Muscle layer of duodenum (tissue), 2 donors: ENCODE results near the gene THADA.

Experiments used
- H3K27ac ChIP-seq: one replicate; pipeline ENCODE4 v1.7.0; 2013; ENCODE audit warnings: mild to moderate bottlenecking, low read length
- H3K27me3 ChIP-seq: one replicate; pipeline ENCODE4 v1.7.0; 2013; ENCODE audit warnings: low read depth, mild to moderate bottlenecking, control low read depth, low read length
- H3K36me3 ChIP-seq, 2 donors: one replicate each; pipeline ENCODE4 v1.7.0; 2013; ENCODE audit warnings: low read length in 2 of 2, control low read depth in 1 of 2, mild to moderate bottlenecking in 1 of 2; ENCODE audit not compliant: insufficient read depth in 2 of 2, control insufficient read depth in 1 of 2
- H3K4me1 ChIP-seq, 2 donors: one replicate each; pipeline ENCODE4 v1.7.0; 2013; ENCODE audit warnings: low read length in 2 of 2, mild to moderate bottlenecking in 2 of 2, control low read depth in 1 of 2, moderate library complexity in 1 of 2; ENCODE audit not compliant: insufficient read depth in 2 of 2, control insufficient read depth in 1 of 2
- H3K4me3 ChIP-seq, 2 donors: one replicate each; pipeline ENCODE4 v1.7.0; 2013; ENCODE audit warnings: low read length in 2 of 2, low read depth in 1 of 2, mild to moderate bottlenecking in 1 of 2
- H3K9me3 ChIP-seq, 2 donors: one replicate each; pipeline ENCODE4 v1.7.0; 2013; ENCODE audit warnings: low read length in 2 of 2, control low read depth in 1 of 2, mild to moderate bottlenecking in 1 of 2; ENCODE audit not compliant: control insufficient read depth in 1 of 2
- donor health status: healthy.

Gene THADA

DNA sequence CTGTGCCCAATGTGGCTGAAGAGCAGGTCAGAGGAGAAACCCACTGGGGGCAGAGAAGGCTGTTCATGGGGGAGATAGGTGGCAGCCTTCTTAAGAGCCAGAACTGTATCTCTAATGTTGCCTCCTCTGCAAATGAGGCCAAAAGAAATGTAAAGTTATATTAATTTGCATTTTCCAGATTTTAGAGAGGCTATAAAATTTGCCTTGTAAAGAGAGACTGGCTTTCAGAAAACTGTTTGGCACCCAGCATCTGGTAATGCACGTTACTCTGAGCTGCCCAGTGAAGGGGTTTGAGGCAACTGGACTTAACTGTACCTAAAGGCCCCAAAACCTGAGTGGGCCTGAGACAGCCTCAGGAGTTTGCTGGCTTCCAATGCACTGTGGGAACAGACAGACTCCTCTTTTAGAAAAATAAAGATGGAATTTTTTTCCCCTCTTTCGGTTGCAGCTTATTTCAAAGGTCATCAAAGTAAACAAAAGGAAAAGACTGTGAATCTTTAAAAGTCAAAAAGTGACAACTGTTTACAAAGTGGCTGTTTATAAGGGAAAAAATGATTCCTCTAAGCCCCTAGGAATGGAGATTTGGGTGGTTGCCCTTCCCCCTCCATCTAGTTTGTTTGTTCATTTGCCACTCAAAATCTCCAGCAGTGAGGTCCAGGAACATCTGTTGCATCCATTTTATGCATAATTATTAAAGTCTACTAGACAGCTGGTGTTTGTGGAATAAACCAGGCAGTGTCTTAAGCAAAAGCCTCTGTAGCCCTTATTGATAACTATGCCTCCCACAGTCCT lies 237.2 kb downstream of the THADA start:
- peak overlapping the region; percentile 42 for H3K27ac ChIP-seq
- no peaks in the 10 kb centered on the region for H3K27me3 ChIP-seq
- no peaks in the 10 kb centered on the region for H3K36me3 ChIP-seq
- H3K9me3 ChIP-seq, result no peaks in the 10 kb centered on the region
- H3K4me3 ChIP-seq, result no peak overlapping the region
- peaks cover 0 to 33% of the 10 kb centered on the region in 2 donors for H3K4me1 ChIP-seq

DNA sequence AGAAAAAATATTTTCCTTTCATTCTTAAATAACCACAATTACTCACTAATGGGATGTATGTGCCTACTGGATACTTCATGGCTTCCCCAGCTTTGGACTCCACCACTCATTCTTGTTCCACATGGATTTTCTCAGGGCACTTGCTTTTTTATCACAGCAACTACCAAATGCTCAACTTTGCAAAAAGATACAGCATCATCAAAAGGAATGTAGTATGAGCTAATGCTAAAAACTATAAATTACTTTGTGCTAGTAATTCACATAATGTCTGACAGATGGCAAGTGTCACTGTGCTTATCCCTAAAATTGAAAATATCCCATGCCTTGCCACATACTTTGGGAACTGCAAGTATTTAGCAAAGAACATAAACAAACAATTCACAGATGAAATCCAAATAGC lies 239.1 kb downstream of the THADA start:
- Histone ChIP-seq H3K27me3 (no peaks in the 10 kb centered on the region), H3K4me1 (peaks cover 0 to 33% of the 10 kb centered on the region in 2 donors), H3K36me3 (no peaks in the 10 kb centered on the region), H3K9me3 (no peaks in the 10 kb centered on the region), H3K27ac (no peak overlapping the region), H3K4me3 (no peak overlapping the region)

DNA sequence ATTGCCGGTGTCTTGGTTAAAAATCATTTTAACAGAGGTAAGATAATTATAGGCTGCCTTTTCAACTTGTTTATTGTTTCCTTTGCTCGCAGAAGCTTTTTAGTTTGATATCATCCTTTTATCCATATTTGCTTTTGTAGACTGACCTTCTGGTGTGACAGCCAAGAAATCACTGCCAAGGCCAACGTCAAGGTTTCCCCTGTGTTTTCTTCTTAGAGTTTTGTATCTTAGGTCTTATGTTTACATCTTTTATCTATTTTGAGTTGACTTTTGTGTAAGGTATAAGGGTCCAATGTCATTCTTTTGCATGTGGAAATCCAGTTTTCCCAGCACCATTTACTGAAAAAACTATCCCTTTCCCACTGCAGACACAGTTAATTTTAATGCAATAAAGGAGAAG lies 240.4 kb downstream of the THADA start:
- Histone ChIP-seq H3K27me3 (no peaks in the 10 kb centered on the region), H3K9me3 (no peaks in the 10 kb centered on the region), H3K4me3 (no peak overlapping the region), H3K27ac (no peak overlapping the region), H3K4me1 (peaks cover 0 to 39% of the 10 kb centered on the region in 2 donors), H3K36me3 (no peaks in the 10 kb centered on the region)

DNA sequence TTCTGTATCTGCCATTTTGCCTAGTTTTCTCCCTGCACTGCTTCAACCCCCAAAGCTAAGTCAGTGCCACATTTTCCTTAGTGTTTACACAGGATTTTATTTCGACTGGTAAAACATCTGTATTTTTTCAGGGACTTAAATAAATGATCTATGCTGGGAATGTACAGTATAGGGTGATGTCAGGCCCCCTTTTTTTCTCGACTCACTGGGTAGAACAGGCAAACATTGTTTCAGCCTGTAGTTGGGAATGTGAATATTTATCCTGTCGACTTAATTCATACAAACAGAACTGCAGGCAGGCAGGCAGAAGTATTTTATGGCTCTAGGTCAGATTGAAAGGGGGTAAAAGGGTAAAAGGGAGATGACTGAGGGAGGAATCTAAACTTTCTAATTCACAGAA lies 245.9 kb downstream of the THADA start:
- Histone ChIP-seq H3K4me3 (no peak overlapping the region), H3K36me3 (no peaks in the 10 kb centered on the region), H3K27ac (peak overlapping the region; percentile 72), H3K4me1 (peaks cover 15 to 42% of the 10 kb centered on the region in 2 donors), H3K9me3 (no peaks in the 10 kb centered on the region), H3K27me3 (no peaks in the 10 kb centered on the region)

DNA sequence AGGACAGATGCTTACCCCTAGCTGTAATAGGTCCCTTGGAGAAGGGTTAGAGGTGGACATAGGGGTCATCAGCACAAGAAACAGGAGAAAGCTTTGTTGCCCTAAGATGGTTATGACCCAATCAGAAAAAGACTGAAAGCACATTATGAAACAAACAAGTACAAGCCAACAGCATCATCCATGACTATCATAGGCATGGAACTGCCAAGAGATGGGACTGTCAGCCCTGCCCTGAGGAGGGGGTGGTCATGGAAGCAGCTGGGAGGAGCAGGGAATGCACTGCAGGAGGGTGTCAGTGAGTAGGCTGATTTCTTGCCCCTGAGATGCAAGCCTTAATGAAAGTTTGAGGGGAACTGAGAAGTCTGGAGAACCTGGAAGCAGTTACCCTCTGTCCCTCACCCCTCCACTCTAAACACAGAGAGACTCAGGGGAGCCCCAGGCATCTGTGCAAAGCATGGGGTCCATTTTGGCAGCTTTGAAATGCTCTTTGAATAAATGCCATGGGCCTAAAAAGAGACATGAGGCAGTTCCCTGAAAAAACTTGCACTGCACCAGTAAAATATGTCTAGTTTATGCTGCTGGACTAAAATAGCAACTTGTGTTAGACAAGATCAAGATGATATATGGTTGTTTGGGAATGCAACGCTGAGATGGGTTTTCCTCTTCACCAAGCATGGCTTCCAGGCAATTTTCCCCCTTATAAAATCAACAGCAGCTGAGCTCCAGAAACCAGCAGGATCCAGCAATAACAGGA lies 246.8 kb downstream of the THADA start:
- peak overlapping the region; percentile 83 for H3K27ac ChIP-seq
- peaks cover 23 to 50% of the 10 kb centered on the region in 2 donors for H3K4me1 ChIP-seq
- no peaks in the 10 kb centered on the region for H3K9me3 ChIP-seq
- H3K4me3 ChIP-seq, result no peak overlapping the region
- no peaks in the 10 kb centered on the region for H3K36me3 ChIP-seq
- no peaks in the 10 kb centered on the region for H3K27me3 ChIP-seq

DNA sequence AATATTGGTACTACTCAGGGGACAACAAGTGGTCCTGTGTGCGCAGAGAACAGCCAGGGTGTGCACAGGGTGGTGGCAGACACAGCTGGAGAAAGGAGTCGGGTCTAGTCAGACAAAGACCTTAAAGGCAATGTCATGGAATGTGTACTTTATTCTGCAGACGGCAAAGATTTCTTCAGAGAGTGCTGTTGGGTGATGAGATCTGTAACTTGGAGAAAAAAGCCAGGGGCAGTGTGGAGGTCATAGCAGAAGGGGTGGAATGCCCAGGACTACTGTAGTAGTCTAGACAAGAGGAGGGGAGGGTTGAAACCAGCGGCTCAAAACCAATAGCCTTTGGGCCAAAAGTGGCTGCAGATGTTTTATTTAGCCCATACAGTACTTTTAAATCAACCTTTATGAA lies 248.1 kb downstream of the THADA start:
- Histone ChIP-seq H3K4me1 (peaks cover 23 to 56% of the 10 kb centered on the region in 2 donors), H3K27me3 (no peaks in the 10 kb centered on the region), H3K36me3 (no peaks in the 10 kb centered on the region), H3K4me3 (no peak overlapping the region), H3K27ac (peak overlapping the region; percentile 83), H3K9me3 (no peaks in the 10 kb centered on the region)

DNA sequence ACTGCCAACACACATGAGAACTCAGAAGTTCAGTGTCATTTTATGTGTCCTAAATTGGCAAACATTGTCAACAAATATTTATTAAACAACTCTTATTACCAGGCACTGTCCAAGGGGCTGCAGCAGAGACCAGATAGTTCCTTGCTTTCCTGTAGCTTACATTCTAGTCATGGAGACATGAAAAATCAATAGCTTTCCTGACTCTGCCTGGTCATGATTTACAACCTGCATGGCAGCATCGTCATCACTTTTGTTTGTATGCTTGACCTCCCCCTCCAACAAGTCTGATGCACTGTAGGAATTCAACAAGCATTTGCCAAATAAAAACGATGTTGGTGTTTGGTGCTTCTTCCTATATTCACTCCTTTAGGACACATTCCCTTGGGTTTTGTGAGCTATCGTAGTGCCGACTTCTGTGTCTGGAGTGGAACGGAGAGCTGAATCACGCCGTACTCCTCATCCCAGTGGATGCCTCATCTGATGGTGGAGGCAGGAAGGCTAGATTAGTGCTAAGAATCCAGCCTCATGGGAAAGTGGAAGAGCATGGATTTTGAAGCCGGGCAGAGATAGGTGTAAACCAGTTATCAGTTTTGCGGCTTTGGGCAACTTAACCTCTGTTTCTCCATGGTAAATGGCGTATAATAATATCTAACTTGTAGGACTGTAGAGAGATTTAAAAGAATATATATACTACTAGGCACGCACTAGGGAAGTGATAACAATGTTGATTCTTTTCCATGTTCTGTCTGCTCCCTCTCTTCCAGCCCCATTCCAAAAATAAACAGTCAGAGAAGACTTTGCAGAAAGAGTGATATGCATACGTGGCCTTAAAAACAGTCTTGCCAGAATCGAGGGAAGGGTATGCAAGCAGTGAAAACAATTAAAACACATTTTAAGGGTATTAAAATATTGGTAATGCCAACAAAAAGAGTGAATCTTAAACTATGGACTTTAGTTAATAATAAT lies 249.0 kb downstream of the THADA start:
- Histone ChIP-seq H3K9me3 (no peaks in the 10 kb centered on the region), H3K27me3 (no peaks in the 10 kb centered on the region), H3K4me1 (peaks cover 23 to 56% of the 10 kb centered on the region in 2 donors), H3K4me3 (no peak overlapping the region), H3K36me3 (no peaks in the 10 kb centered on the region), H3K27ac (peak overlapping the region; percentile 83)

DNA sequence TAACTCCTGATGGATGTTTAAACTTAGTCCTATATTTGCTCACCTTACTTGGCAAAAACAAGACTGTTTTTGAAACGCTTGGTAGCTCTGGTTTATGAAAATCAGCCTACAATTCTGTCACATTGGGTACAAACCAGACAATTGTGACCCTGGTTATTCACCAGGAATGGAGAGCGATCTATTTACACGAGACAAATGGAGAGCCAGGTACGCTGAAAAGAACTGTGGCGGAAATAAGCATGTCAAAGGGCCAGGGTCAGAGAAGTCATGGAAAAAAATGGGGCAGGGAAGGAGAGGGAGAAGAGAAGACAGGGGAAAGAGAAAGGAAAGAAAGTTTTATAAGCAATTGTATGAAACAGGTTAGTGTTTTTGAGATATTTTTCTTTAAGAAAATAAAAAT lies 250.0 kb downstream of the THADA start:
- peak overlapping the region; percentile 83 for H3K27ac ChIP-seq
- H3K4me3 ChIP-seq, result no peak overlapping the region
- no peaks in the 10 kb centered on the region for H3K36me3 ChIP-seq
- no peaks in the 10 kb centered on the region for H3K27me3 ChIP-seq
- peaks cover 28 to 62% of the 10 kb centered on the region in 2 donors for H3K4me1 ChIP-seq
- H3K9me3 ChIP-seq, result no peaks in the 10 kb centered on the region

DNA sequence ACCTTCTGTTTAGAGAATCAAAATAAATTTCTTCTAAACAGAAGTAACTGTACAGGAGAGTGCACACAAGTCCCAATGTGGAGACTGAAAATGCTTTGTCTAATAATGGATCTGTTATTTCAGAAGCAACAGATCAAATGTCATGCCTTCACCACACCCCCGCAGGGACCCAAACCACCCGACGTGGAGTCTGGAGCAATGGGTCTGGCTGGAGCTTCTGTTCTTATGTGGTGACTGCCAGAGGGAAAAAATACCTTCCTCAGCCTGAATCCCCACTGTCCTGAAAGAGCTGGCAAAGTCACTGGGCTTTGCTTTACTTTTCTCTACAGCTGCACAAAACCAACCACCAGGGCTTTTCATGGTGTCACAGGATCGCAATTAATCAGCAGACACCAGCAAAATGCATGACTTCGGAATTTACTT lies 250.4 kb downstream of the THADA start:
- H3K4me3 ChIP-seq, result no peak overlapping the region
- H3K27ac ChIP-seq, result peak overlapping the region; percentile 83
- no peaks in the 10 kb centered on the region for H3K9me3 ChIP-seq
- H3K27me3 ChIP-seq, result no peaks in the 10 kb centered on the region
- H3K36me3 ChIP-seq, result no peaks in the 10 kb centered on the region
- peaks cover 28 to 62% of the 10 kb centered on the region in 2 donors for H3K4me1 ChIP-seq

DNA sequence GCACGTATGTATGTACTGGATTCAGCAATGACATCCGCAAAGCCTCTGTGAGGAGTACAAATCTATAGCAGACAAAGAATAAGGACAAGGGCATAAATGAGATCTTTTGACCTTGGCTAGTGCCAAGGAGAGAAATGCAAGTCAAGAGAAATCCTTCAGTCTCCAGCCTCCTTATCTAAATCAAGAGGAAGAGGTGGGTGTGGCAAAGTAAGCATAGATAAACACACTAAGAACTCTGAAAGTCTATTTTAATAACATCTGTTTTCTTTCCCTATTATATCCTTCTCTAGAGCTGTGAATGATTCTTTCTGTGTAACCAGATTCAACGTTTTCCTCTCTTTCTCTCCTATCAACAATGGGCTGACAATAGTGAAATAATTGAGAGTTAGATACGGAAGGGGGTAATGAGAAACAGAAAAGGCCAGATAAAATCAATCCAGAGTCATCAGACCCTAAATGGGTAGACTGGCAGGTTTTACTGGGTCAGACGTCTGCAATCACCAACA lies 250.9 kb downstream of the THADA start:
- Histone ChIP-seq H3K9me3 (no peaks in the 10 kb centered on the region), H3K27me3 (no peaks in the 10 kb centered on the region), H3K27ac (peak overlapping the region; percentile 83), H3K36me3 (no peaks in the 10 kb centered on the region), H3K4me3 (no peak overlapping the region), H3K4me1 (peaks cover 28 to 66% of the 10 kb centered on the region in 2 donors)
